Nucleus accumbens (tissue), 56 donors: ENCODE data around the gene MAST2.
"Not testable (repeated sequence)": the region's sequence is repeated elsewhere in the genome, so short reads cannot be mapped to it uniquely, and the experiment has no call there.

Source experiments
- DNase-seq, 56 donors: peaks; one replicate each; lab custom pipeline; 2025; lab: John Stamatoyannopoulos, UW

The MAST2 gene

DNA sequence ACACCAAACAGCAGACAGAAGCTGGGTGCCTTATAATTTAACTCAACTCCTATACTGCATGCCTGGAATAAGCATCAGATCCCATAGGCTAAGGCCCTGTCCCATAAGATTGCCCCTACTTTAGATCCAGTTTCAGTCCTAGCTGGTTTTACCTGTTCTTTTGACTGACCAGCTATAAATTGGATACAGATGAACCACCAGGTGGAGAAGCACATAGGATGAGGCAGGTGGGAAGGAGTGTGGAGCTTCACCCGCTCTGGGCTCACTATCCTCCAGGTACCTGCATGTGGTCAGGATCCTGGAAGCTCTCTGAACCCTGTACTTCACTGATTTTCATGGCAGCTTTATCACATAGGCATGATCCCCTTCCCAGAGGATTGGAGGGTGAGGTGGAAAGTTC is 51.3 kb downstream of the MAST2 start:
- no peak for DNase-seq

DNA sequence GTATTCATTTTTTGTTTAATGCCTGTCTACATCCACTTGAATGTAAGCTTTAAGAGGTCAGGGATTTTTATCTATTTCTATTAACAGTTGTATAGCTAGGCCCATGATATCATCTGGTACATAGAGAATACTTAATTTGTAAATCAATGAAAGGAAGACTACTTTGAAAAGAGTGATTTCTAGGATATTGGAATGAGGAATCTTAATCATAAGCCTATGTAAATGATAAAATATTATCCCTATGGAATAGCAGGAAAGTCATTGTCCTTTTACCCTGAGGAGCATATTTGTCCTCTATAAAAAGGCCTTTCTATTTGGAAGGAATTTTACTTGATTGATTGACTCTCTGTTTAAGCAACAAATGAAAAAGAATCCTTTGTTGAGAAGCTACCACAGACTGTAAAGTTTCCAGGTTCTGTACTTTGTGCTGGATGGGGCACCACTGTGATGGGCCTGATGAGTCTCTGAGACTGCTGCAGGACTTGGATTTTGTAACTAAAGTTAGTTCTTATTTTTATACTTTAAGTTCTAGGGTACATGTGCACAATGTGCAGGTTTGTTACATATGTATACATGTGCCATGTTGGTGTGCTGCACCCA is 53.8 kb downstream of the MAST2 start:
- DNase-seq: no peak

DNA sequence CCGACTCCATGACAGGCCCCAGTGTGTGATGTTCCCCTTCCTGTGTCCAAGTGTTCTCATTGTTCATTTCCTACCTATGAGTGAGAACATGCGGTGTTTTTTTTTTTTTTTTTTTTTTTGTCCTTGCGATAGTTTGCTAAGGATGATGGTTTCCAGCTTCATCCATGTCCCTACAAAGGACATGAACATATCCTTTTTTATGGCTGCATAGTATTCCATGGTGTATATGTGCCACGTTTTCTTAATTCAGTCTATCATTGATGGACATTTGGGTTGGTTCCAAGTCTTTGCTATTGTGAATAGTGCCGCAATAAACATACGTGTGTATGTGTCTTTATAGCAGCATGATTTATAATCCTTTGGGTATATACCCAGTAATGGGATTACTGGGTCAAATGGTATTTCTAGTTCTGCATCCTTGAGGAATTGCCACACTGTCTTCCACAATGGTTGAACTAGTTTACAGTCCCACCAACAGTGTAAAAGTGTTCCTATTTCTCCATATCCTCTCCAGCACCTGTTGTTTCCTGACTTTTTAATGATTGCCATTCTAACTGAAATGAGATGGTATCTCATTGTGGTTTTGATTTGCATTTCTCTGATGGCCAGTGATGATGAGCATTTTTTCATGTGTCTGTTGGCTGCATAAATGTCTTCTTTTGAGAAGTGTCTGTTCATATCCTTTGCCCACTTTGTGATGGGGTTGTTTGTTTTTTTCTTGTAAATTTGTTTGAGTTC is 54.5 kb downstream of the MAST2 start:
- DNase-seq: not testable (repeated sequence)

GRCh38 chr1:45859221-45859620 is 55.8 kb downstream of the MAST2 start:
- no peak for DNase-seq

DNA sequence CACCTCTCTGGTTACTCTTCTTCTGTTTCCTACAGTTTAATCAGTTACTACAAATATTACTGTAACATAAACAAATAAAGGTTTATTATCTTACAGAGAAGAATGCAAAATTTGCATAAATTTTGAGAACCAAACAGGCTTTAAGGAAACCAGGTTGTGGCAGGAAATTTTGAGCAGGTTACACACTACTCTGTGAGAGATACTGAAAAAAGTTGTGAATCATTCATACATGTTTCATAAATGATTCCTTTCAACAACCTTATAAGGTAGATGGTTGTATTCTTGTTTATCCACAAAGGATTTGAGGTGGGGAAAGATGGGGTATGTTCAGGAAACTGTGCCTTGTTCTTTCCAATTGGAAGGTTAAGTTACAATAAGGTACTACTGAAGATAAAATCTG is 58.6 kb downstream of the MAST2 start:
- DNase-seq: no peak

DNA sequence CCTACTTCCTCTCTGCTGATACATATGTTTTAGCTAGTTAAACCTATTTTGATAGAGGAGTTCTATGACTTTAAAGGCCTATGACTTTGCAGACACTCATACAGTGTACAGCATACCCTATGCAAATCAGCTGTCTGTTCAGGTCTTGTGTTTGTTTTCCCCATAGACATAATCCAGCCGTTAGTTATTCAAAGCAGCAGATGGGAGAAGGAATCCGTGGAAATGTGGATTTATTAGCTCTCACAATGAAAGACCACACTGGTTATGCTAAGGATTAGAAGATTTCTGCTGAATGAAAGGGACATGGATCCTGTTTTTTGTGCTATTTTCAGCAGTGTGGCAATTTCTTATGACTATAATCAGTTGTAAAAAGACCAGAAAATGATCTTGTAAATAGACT is 59.8 kb downstream of the MAST2 start:
- DNase-seq: no peak

DNA sequence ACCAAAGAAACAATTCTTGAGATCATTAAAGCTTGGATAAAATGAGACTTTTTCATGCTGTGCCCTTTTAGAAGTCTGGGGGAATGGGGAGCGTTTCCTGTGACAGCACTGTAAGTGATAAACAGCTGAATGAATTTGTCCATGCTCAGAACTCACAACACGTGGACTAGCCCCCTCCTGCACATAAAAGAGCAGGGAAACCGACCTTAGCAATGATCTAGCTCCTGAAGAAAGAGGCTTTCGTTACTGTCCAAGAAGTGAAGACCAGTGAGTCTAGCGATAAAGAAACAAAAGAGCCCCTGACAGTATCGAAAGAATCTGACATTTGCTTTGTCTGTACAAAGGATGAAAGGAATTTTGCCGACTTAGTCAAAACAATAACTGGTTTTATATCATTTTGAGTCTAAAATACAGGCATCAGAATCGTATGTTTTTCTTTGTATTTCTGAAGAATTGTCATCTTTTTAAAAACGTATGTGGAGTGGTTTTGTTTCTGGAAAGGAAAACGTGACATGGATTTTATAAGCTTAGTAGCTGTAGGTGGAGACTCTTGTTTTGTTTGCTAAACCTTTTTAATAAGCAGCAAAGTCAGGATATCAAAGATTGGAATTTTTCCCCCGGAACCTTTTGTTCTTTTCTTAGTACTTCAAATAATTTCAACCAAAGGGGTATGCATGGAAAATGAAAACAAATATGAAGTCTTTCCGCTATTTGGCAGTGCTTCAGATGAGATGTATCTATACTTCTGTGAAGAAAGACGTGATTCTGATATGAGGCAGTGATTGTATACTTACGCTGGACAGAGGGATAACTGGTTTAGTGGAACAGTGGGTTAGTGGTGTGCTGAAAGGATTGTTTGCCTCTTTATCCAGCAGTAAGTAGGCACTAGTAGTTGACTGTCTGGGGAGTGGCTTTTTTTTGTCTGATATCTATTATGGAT is 61.0 kb downstream of the MAST2 start:
- DNase-seq: peak in 4 of 56 donors; percentile 1 to 22 (median 2)

DNA sequence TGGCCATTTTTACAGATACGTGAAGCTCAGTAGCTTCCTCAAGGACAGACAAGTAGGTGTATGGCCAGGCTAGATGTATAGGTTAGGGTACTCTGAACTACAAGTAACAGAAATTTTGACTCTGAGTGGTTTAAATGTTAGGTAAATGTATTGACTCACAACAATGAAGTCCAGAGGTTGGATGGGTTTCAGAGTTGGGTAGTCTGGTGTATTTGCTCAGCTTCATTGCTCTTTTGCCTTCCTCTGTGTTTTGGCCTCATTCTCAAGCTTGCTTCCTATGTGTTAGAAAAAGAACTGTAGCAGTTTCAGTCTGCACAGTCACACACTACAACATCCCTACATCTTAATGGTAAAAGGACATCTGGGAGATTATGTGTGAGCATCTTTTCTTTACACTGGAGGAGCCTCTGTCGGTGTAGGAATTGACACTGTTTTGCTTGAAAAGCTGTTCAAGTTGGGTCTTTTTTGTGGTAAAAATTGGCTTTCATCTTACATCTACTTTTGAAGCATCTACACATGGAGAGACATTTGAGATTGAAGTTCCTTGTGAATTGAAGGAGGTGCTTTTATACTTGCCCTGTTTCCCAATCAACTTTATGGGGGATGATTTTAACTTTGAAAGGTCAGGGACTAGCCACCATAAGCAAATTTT is 64.4 kb downstream of the MAST2 start:
- DNase-seq: no peak

DNA sequence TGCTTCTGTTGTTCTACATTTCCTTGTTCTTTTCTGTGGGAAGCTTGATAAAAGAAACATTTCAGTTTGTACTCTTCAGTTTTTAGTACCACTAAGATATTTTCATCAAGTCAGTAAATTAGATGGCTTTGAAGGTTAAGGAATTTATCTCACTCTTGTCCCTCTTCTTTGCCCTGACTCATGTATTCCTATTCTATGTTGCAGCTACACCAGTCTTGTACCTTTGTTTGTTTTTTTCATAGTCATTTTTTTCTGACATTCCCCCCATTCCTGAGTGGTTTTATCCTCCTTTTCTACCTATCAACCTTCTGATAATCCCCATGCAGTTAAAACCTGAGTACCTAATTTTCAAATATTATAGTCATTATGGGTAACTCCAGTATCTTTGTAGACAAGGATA is 65.4 kb downstream of the MAST2 start:
- no peak for DNase-seq

- DNase-seq: no peak
These were observed 67.1 kb downstream of the MAST2 start for GRCh38 chr1:45870500-45870899.

GRCh38 chr1:45872173-45872801 is 68.9 kb downstream of the MAST2 start:
- peak in 7 of 56 donors; percentile 1 to 57 (median 6) for DNase-seq

DNA sequence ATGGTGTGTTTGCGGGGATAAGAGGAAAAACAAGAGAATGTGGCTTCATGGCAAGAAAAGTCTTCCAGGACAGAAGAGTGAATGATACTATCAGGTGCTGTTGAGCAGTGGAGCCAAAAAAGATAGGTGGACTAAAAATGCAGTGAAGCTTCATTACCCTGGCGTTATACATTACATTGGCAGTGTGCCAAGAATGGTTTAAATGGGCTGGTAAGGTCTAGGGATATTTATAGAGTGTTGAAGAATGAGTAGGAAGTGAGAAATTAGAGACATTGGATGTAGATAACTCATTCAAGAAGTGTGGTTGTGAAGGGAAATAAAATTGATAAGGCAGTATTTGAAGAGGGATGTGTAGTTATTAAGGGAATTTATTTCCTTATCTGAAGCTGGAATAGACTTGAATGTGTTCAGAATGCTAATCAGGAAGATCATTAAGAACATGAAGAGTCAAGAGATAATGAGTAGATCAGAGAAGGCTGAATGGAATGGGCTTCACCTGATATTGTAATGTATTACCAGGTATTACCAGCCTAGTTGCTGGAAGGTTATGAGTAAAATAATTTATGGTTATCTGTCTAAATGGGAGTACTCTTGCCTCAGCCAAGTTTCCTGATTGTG is 72.7 kb downstream of the MAST2 start:
- no peak for DNase-seq

DNA sequence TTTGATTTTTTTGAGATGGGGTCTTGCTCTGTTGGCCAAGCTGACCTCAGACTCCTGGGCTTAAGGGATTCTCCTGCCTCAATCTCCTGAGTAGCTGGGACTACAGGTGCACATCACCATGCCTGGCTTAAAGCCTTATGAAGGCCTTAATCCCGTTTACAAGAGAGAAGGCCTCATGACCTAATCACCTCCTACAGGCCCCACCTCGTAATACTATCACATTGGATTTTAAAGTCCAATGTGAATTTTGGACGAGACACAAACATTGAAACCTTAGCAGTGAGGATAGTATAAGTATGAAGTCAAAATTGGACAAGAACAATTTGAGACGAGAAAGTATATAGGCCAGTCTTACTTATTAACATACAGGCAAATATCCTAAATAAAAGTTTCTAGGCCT is 73.9 kb downstream of the MAST2 start:
- DNase-seq: no peak

GRCh38 chr1:45879885-45880598 is 76.6 kb downstream of the MAST2 start:
- DNase-seq: no peak

GRCh38 chr1:45880930-45881329 is 77.5 kb downstream of the MAST2 start:
- no peak for DNase-seq

DNA sequence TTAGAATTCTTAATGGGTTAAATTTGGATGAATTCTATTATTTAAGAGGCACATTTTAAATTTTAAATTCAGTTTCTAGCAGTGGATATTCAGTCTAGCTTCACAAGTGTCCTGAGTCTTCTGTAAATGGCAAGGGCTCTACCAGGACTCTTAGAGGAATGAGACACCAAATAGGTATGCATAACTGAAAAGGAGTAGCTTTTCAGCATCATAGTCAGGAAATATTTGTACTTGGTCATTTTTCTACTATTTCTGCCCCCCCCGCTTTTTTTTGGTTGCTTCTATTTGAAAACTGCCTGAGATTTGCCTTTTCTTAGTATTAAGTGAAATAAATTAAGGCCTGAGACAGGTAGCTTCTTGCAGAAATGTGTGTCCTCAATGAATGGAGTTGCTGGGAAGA is 80.2 kb downstream of the MAST2 start:
- DNase-seq: no peak

DNA sequence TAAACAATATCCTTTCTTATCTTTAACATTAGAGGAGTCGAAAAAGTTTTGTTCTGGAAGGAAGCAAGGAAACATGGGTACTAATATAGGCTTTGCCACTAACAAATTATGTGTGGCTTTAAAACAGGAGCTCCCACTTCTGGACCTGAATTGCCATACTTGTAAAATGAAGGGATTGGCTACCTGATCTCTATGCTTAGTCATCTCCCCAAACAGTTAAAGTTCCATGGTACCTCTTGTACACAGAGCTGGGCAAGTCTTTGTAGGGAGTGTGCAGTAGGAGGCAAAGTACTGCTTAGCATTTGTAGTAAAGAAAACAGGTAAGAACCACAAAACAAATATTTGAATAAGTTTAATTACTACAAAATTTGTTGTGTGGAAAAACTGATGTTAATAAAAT is 81.3 kb downstream of the MAST2 start:
- no peak for DNase-seq

DNA sequence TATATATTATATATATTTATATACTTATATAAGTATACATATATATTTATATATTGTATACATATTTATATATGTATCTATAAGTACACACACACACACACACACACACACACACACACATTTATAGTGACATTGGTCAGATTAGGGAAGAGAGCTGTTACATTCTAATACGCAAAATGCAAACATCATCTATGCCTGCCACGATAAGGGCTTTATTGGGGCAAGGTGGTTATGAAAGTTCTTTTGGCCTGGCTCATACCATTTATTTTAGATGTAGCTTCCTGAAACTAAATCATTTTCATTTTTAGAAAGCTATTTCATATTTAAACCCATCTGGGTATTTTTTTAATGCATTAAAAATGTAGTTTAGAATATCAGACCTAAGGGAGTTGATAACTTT is 82.8 kb downstream of the MAST2 start:
- DNase-seq: no peak

GRCh38 chr1:45887156-45887842 is 83.9 kb downstream of the MAST2 start:
- DNase-seq: no peak
